ENCODE data around the gene ESYT1. TPM values are rescaled to one million over a fixed set of nuclear protein-coding genes. Genes with fewer than 3 reads are reported as not detected.

ESYT1 gene
- total RNA-seq, 8 experiments from 2014 or later, result 13.4 to 54.6 (median 44.2) TPM

- Histone ChIP-seq H3K4me1 (replicated peaks in 1 of 2) (no peaks in the 10 kb centered on the region), H3K4me3 (no peak overlapping the region), H3K27ac (no peak overlapping the region)
- in situ Hi-C loops (cut with MboI; ENCODE audit: low pct_unique_long_range_greater_than_20kb in 2 of 9, low sequenced_read_pairs in 9 of 9, unreplicated experiment in 9 of 9), result no loop called here
- WGBS, 10 experiments, result 29 to 100% (median 86%) methylated on average over 1 to 4 of the region's 6 CpGs; no CpG with 5 or more reads in 6 of the 10 experiments
- peak in 3 of 8 experiments; percentile 92 to 95 (median 92) for ATAC-seq (replicated peaks in 6 of 8)
Measured at GRCh38 chr12:56087220-56087619, 40.8 kb upstream of the ESYT1 start.

DNA sequence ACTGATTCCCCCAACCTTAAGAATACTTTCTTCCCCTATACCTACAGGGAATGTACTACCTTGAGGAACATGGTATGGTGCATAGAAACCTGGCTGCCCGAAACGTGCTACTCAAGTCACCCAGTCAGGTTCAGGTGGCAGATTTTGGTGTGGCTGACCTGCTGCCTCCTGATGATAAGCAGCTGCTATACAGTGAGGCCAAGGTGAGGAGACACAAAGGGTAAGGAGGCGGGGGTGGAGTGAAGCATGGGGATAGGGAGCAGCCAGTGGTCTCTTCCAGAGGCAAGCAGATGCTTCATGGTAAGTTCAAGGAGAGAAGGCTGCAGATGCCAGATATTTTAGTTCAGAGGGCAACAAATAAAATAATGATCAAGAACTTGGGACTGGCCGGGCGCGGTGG, 30.3 kb upstream of the ESYT1 start:
- WGBS, 10 experiments, result 60 to 95% (median 86%) methylated on average over 1 to 6 of the region's 6 CpGs; no CpG with 5 or more reads in 5 of the 10 experiments
- ATAC-seq (replicated peaks in 6 of 8), result no peak
- Histone ChIP-seq H3K4me3 (no peak overlapping the region), H3K27ac (no peak overlapping the region), H3K4me1 (replicated peaks in 1 of 2) (no peaks in the 10 kb centered on the region)
- in situ Hi-C loops (cut with MboI; ENCODE audit: low pct_unique_long_range_greater_than_20kb in 2 of 9, low sequenced_read_pairs in 9 of 9, unreplicated experiment in 9 of 9), result no loop called here

DNA sequence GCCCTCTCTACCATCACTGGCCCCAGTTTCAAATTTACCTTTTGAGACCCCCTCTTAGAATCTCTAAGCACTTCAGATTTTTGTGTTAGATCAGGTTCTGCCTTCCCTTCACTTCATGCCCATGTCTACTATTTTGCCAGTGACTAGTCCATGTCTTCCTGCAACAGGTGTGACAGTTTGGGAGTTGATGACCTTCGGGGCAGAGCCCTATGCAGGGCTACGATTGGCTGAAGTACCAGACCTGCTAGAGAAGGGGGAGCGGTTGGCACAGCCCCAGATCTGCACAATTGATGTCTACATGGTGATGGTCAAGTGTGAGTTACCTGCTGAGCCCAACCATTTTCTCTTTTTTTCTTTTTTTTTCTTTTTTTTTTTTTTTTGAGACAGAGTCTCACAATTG, 29.5 kb upstream of the ESYT1 start:
- H3K27ac ChIP-seq, result no peak overlapping the region
- no peak for ATAC-seq (replicated peaks in 6 of 8)
- H3K4me3 ChIP-seq, result no peak overlapping the region
- H3K4me1 ChIP-seq (replicated peaks in 1 of 2), result peaks cover 5% of the 10 kb centered on the region in 2 donors
- in situ Hi-C loops (cut with MboI; ENCODE audit: low pct_unique_long_range_greater_than_20kb in 2 of 9, low sequenced_read_pairs in 9 of 9, unreplicated experiment in 9 of 9), result no loop called here
- 20 to 100% (median 80%) methylated on average over 1 to 3 of the region's 3 CpGs; no CpG with 5 or more reads in 5 of the 10 experiments for WGBS, 10 experiments

- no peak for ATAC-seq (replicated peaks in 6 of 8)
- Histone ChIP-seq H3K27ac (no peak overlapping the region), H3K4me1 (replicated peaks in 1 of 2) (peaks cover 5% of the 10 kb centered on the region in 2 donors), H3K4me3 (no peak overlapping the region)
- WGBS, 10 experiments, result 73 to 100% (median 89%) methylated on average over 1 to 4 of the region's 4 CpGs; no CpG with 5 or more reads in 4 of the 10 experiments
- in situ Hi-C loops (cut with MboI; ENCODE audit: low pct_unique_long_range_greater_than_20kb in 2 of 9, low sequenced_read_pairs in 9 of 9, unreplicated experiment in 9 of 9), result no loop called here
Measured at GRCh38 chr12:56099787-56100186, 28.3 kb upstream of the ESYT1 start.

DNA sequence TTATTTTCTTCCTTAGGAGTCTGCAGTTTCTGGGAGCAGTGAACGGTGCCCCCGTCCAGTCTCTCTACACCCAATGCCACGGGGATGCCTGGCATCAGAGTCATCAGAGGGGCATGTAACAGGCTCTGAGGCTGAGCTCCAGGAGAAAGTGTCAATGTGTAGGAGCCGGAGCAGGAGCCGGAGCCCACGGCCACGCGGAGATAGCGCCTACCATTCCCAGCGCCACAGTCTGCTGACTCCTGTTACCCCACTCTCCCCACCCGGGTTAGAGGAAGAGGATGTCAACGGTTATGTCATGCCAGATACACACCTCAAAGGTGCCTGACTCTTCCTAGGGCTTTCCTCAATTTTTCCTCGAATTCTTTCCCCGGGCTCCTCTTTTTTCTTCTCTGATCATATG, 27.0 kb upstream of the ESYT1 start:
- no peak overlapping the region for H3K4me3 ChIP-seq
- H3K27ac ChIP-seq, result no peak overlapping the region
- in situ Hi-C loops (cut with MboI; ENCODE audit: low pct_unique_long_range_greater_than_20kb in 2 of 9, low sequenced_read_pairs in 9 of 9, unreplicated experiment in 9 of 9), result no loop called here
- no peak for ATAC-seq (replicated peaks in 6 of 8)
- H3K4me1 ChIP-seq (replicated peaks in 1 of 2), result peaks cover 10 to 13% of the 10 kb centered on the region in 2 donors
- 73 to 100% (median 90%) methylated on average over 1 to 13 of the region's 14 CpGs for WGBS, 10 experiments

- Histone ChIP-seq H3K4me3 (no peak overlapping the region), H3K4me1 (replicated peaks in 1 of 2) (peaks cover 12 to 14% of the 10 kb centered on the region in 2 donors), H3K27ac (no peak overlapping the region)
- no peak for ATAC-seq (replicated peaks in 6 of 8)
- in situ Hi-C loops (cut with MboI; ENCODE audit: low pct_unique_long_range_greater_than_20kb in 2 of 9, low sequenced_read_pairs in 9 of 9, unreplicated experiment in 9 of 9), result no loop called here
- WGBS, 10 experiments, result 100% methylated on average over 1 of the region's 1 CpG; no CpG with 5 or more reads in 5 of the 10 experiments
Measured at GRCh38 chr12:56102683-56103065, 25.4 kb upstream of the ESYT1 start.

DNA sequence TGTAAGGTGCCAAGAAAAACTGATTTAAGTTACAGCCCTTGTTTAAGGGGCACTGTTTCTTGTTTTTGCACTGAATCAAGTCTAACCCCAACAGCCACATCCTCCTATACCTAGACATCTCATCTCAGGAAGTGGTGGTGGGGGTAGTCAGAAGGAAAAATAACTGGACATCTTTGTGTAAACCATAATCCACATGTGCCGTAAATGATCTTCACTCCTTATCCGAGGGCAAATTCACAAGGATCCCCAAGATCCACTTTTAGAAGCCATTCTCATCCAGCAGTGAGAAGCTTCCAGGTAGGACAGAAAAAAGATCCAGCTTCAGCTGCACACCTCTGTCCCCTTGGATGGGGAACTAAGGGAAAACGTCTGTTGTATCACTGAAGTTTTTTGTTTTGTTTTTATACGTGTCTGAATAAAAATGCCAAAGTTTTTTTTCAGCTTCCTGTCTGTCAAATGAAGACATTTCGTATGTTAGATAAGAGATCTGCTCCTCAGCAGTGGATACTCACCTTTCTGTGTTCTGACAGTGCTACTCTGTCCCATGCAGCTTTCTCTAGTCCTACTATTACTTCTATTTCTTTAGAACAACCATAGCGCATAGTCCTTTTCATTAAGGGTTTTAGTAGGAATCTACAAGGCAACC, 24.9 kb upstream of the ESYT1 start:
- peaks cover 12 to 14% of the 10 kb centered on the region in 2 donors for H3K4me1 ChIP-seq (replicated peaks in 1 of 2)
- H3K4me3 ChIP-seq, result peak overlapping the region; percentile 64 to 71 (median 69)
- no peak for ATAC-seq (replicated peaks in 6 of 8)
- H3K27ac ChIP-seq, result no peak overlapping the region
- in situ Hi-C loops (cut with MboI; ENCODE audit: low pct_unique_long_range_greater_than_20kb in 2 of 9, low sequenced_read_pairs in 9 of 9, unreplicated experiment in 9 of 9), result no loop called here
- WGBS, 10 experiments, result 26 to 100% (median 80%) methylated on average over 1 to 6 of the region's 6 CpGs

GRCh38 chr12:56103823-56104108, 24.3 kb upstream of the ESYT1 start:
- no peak for ATAC-seq (replicated peaks in 6 of 8)
- WGBS, 10 experiments, result 0 to 6% (median 3%) methylated on average over 1 to 6 of the region's 8 CpGs; no CpG with 5 or more reads in 3 of the 10 experiments
- Histone ChIP-seq H3K4me3 (peak overlapping the region; percentile 64 to 71 (median 69)), H3K4me1 (replicated peaks in 1 of 2) (peaks cover 12 to 14% of the 10 kb centered on the region in 2 donors), H3K27ac (peak overlapping the region; percentile 28 to 42)
- in situ Hi-C loops (cut with MboI; ENCODE audit: low pct_unique_long_range_greater_than_20kb in 2 of 9, low sequenced_read_pairs in 9 of 9, unreplicated experiment in 9 of 9), result no loop called here

DNA sequence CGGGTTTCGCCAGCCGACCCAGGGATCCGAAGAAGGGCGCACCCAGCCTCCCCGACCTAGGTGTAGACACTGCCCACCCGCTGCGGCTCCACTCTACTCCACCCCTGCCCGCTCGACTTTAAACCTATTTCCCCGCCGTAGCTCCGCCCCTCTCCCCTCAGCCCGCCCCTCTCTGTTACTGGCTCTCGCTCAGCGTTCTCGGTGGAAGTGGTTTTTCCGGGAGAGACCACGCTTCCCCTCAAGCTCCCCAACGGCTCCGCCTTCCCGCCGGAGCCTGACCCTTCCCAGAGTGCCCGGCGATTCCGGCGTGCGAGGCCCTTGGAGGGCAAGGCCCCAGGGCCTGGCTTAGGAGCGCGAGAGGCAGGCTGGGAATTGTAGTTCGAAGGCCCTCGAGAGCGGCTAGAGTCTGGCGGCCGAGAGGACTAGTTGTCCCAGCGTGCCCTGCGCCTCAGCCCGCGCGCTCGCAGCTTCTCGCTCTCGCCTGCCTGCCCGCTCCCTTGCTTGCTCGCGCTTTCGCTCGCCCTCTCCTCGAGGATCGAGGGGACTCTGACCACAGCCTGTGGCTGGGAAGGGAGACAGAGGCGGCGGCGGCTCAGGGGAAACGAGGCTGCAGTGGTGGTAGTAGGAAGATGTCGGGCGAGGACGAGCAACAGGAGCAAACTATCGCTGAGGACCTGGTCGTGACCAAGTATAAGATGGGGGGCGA, 23.8 kb upstream of the ESYT1 start, which contains the start of gene PA2G4:
Gene PA2G4 (plus strand): TSS at position 451 of the 706 bp plus-strand sequence. CDS start 179 bp downstream, at position 630.
- 0 to 2% (median 1%) methylated on average over 2 to 12 of the region's 60 CpGs; no CpG with 5 or more reads in 6 of the 10 experiments for WGBS, 10 experiments
- H3K4me1 ChIP-seq (replicated peaks in 1 of 2), result peaks cover 12 to 14% of the 10 kb centered on the region in 2 donors
- peak within 1 kb of the TSS; percentile 46 to 63 for H3K27ac ChIP-seq
- H3K4me3 ChIP-seq, result peak within 1 kb of the TSS; percentile 64 to 71 (median 69)
- in situ Hi-C loops (cut with MboI; ENCODE audit: low pct_unique_long_range_greater_than_20kb in 2 of 9, low sequenced_read_pairs in 9 of 9, unreplicated experiment in 9 of 9), result no loop called here
- ATAC-seq (replicated peaks in 6 of 8), result peak; percentile 91 to 97 (median 96)

- 0 to 17% (median 0%) methylated on average over 1 to 15 of the region's 40 CpGs; no CpG with 5 or more reads in 1 of the 10 experiments for WGBS, 10 experiments
- Histone ChIP-seq H3K4me1 (replicated peaks in 1 of 2) (peaks cover 12 to 14% of the 10 kb centered on the region in 2 donors), H3K27ac (peak overlapping the region; percentile 46 to 63), H3K4me3 (peak overlapping the region; percentile 64 to 71 (median 69))
- in situ Hi-C loops (cut with MboI; ENCODE audit: low pct_unique_long_range_greater_than_20kb in 2 of 9, low sequenced_read_pairs in 9 of 9, unreplicated experiment in 9 of 9), result no loop called here
- peak; percentile 5 to 18 (median 12) for ATAC-seq (replicated peaks in 6 of 8)
Measured at GRCh38 chr12:56104815-56105608, 23.1 kb upstream of the ESYT1 start.

DNA sequence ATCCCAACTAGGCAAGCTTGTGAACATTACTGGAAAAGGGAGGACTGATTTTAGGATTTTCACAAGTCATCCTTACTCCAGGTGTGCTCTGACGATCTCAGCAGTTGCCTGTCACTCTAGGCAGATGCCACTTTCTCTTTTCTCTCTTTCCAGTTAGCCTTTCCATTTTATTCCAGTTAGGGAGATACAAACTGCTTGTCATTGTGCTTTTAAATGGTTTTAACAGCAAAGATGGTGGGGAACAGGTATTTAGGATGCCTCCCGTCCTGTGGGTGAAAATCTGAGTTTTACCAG, 22.5 kb upstream of the ESYT1 start:
- H3K4me3 ChIP-seq, result peak overlapping the region; percentile 64 to 71 (median 69)
- in situ Hi-C loops (cut with MboI; ENCODE audit: low pct_unique_long_range_greater_than_20kb in 2 of 9, low sequenced_read_pairs in 9 of 9, unreplicated experiment in 9 of 9), result no loop called here
- 0 to 45% (median 12%) methylated on average over 1 to 2 of the region's 2 CpGs; no CpG with 5 or more reads in 2 of the 10 experiments for WGBS, 10 experiments
- peaks cover 12 to 14% of the 10 kb centered on the region in 2 donors for H3K4me1 ChIP-seq (replicated peaks in 1 of 2)
- H3K27ac ChIP-seq, result no peak overlapping the region
- no peak for ATAC-seq (replicated peaks in 6 of 8)

DNA sequence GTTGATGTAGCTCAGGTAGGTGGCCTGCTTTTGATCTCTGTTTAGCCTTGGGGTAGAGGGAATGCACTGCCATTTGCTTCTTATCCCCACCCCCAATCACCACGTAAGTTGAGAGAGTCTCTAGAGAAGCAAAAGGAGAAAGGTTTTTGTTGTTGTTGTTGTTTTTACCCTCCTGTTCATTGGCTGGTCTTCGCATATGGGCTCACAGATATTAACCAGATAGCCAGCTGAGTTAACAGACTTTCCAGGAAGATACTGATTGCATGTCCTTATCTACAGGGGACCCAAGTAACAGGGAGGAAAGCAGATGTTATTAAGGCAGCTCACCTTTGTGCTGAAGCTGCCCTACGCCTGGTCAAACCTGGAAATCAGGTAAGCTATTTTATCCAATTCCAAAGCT, 20.8 kb upstream of the ESYT1 start:
- in situ Hi-C loops (cut with MboI; ENCODE audit: low pct_unique_long_range_greater_than_20kb in 2 of 9, low sequenced_read_pairs in 9 of 9, unreplicated experiment in 9 of 9), result no loop called here
- ATAC-seq (replicated peaks in 6 of 8), result no peak
- Histone ChIP-seq H3K27ac (no peak overlapping the region), H3K4me3 (no peak overlapping the region), H3K4me1 (replicated peaks in 1 of 2) (peaks cover 12 to 14% of the 10 kb centered on the region in 2 donors)
- WGBS, 10 experiments, result 83 to 100% (median 100%) methylated on average over 1 to 3 of the region's 3 CpGs; no CpG with 5 or more reads in 2 of the 10 experiments

- H3K4me1 ChIP-seq (replicated peaks in 1 of 2), result peaks cover 6 to 10% of the 10 kb centered on the region in 2 donors
Measured at GRCh38 chr12:56110571-56110970, 17.5 kb upstream of the ESYT1 start.

More at GRCh38 chr12:56110571-56110970, 17.5 kb upstream of the ESYT1 start:
- ATAC-seq (replicated peaks in 6 of 8), result no peak
- no peak overlapping the region for H3K4me3 ChIP-seq
- WGBS, 10 experiments, result 61 to 100% (median 94%) methylated on average over 2 to 5 of the region's 5 CpGs; no CpG with 5 or more reads in 1 of the 10 experiments
- no peak overlapping the region for H3K27ac ChIP-seq
- in situ Hi-C loops (cut with MboI; ENCODE audit: low pct_unique_long_range_greater_than_20kb in 2 of 9, low sequenced_read_pairs in 9 of 9, unreplicated experiment in 9 of 9), result no loop called here
